Glutamatergic neuron (in vitro differentiated cells): ENCODE measurements around the gene TSPAN9. TPM values are rescaled to one million over a fixed set of nuclear protein-coding genes. Genes with fewer than 3 reads are reported as not detected.

ENCODE experiments used
- DNase-seq: peaks from one replicate; pipeline ENCODE4 v3.0.0; 2022
- H3K27ac Mint-ChIP-seq: one replicate; pipeline ENCODE4 v1.8.0; 2020; ENCODE audit warnings: mild to moderate bottlenecking, mixed read lengths, inconsistent platforms; ENCODE audit not compliant: unreplicated experiment
- H3K27me3 Mint-ChIP-seq: one replicate; pipeline ENCODE4 v1.8.0; 2020; ENCODE audit warnings: mild to moderate bottlenecking, moderate library complexity, mixed read lengths, inconsistent platforms; ENCODE audit not compliant: unreplicated experiment
- H3K36me3 Mint-ChIP-seq: one replicate; pipeline ENCODE4 v1.8.0; 2020; ENCODE audit warnings: mild to moderate bottlenecking, mixed read lengths, inconsistent platforms; ENCODE audit not compliant: unreplicated experiment
- H3K4me1 Mint-ChIP-seq: one replicate; pipeline ENCODE4 v1.8.0; 2020; ENCODE audit warnings: mild to moderate bottlenecking, low read depth, mixed read lengths, inconsistent platforms; ENCODE audit not compliant: unreplicated experiment
- H3K4me3 Mint-ChIP-seq: one replicate; pipeline ENCODE4 v1.8.0; 2020; ENCODE audit warnings: mild to moderate bottlenecking, mixed read lengths, inconsistent platforms; ENCODE audit not compliant: unreplicated experiment
- H3K9me3 Mint-ChIP-seq: one replicate; pipeline ENCODE4 v1.8.0; 2020; ENCODE audit warnings: mild to moderate bottlenecking, moderate library complexity, mixed read lengths, inconsistent platforms; ENCODE audit not compliant: unreplicated experiment
- CTCF ChIP-seq: fragments of 200-600 bp; sonication (generic); IDR thresholded peaks from one replicate; pipeline ENCODE4 v1.5.0; 2021; ENCODE audit not compliant: partially characterized antibody, unreplicated experiment
- total RNA-seq: library from RNA; stranded (reverse); fragmentation: NEBNext Ultra II Directional; extraction: Animal tissue kit (Norgen Biotek cat#: 25700); gene quantifications from one replicate; pipeline ENCODE4 v1.2.1, GENCODE V29; 2021; ENCODE audit not compliant: unreplicated experiment

TSPAN9 gene
- total RNA-seq, 1 donor from 2014 or later, result 142 TPM

GRCh38 chr12:3201339-3202051 is 124.3 kb downstream of the TSPAN9 start:
- Mint-ChIP-seq H3K9me3 (peaks cover 36% of the 10 kb centered on the region), H3K27ac (peak overlapping the region; percentile 26), H3K4me3 (peak overlapping the region; percentile 97), H3K27me3 (peaks cover 23% of the 10 kb centered on the region), H3K36me3 (peaks cover 5% of the 10 kb centered on the region), H3K4me1 (peaks cover 52% of the 10 kb centered on the region)
- TF ChIP-seq CTCF, result no peak
- no peak for DNase-seq

- peak overlapping the region; percentile 93 for H3K27ac Mint-ChIP-seq
- peaks cover 23% of the 10 kb centered on the region for H3K27me3 Mint-ChIP-seq
- H3K9me3 Mint-ChIP-seq, result peaks cover 32% of the 10 kb centered on the region
- no peak for TF ChIP-seq CTCF
- H3K4me1 Mint-ChIP-seq, result peaks cover 51% of the 10 kb centered on the region
- peak overlapping the region; percentile 97 for H3K4me3 Mint-ChIP-seq
- H3K36me3 Mint-ChIP-seq, result peaks cover 5% of the 10 kb centered on the region
- no peak for DNase-seq
Observed at GRCh38 chr12:3202096-3202495, 124.9 kb downstream of the TSPAN9 start.

GRCh38 chr12:3202734-3203446 is 125.7 kb downstream of the TSPAN9 start:
- peak; percentile 99 for TF ChIP-seq CTCF
- H3K27ac Mint-ChIP-seq, result peak overlapping the region; percentile 93
- H3K27me3 Mint-ChIP-seq, result peaks cover 24% of the 10 kb centered on the region
- peaks cover 5% of the 10 kb centered on the region for H3K36me3 Mint-ChIP-seq
- peak overlapping the region; percentile 97 for H3K4me3 Mint-ChIP-seq
- H3K4me1 Mint-ChIP-seq, result peaks cover 55% of the 10 kb centered on the region
- H3K9me3 Mint-ChIP-seq, result peaks cover 32% of the 10 kb centered on the region
- DNase-seq, result peak; percentile 89

DNA sequence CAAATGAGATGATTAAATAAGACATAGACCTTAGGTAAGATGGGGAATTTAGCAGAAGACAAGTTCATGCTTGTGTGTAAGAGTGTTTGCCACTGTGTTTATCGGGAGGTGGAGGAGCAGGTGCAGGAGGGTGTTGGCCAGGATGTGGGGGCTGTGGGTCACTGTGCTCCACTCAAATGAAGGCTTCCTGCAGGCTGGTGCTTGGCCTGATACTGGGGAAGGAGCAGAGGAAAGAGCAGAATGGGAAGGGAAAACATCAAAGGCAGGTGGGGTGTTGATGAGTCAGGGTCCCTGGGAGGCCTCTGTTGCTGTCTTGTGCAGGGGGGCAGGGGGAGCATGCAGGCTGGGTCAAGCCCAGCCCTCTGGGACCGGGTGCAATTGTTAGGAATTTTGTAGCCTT is 126.5 kb downstream of the TSPAN9 start:
- Mint-ChIP-seq H3K4me1 (peaks cover 58% of the 10 kb centered on the region), H3K36me3 (peaks cover 5% of the 10 kb centered on the region), H3K9me3 (peaks cover 34% of the 10 kb centered on the region), H3K4me3 (peak overlapping the region; percentile 97), H3K27ac (peak overlapping the region; percentile 93), H3K27me3 (peaks cover 25% of the 10 kb centered on the region)
- no peak for TF ChIP-seq CTCF
- no peak for DNase-seq

DNA sequence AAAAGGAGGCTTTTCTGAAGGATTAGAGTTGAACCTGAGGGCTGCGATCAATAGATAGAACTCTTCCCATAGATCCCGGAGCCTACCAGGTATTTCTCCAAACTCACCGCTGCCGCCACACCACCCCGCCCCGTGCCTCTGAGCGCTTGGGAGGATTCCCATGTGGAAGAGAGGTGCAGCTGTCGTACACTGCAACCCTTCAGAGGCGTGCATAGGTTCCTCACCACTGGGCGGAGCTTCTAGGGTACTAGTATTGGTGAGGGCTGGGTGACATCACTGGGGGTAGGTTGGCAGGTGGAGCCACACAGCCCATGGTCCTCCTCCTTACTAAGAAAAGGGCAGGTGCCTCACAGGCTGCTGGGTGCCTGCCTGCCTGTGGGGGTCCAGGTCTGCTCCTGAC is 127.0 kb downstream of the TSPAN9 start:
- H3K27me3 Mint-ChIP-seq, result peaks cover 25% of the 10 kb centered on the region
- peak overlapping the region; percentile 97 for H3K4me3 Mint-ChIP-seq
- H3K36me3 Mint-ChIP-seq, result peaks cover 5% of the 10 kb centered on the region
- DNase-seq, result no peak
- H3K27ac Mint-ChIP-seq, result peak overlapping the region; percentile 43
- TF ChIP-seq CTCF, result no peak
- H3K9me3 Mint-ChIP-seq, result peaks cover 33% of the 10 kb centered on the region
- H3K4me1 Mint-ChIP-seq, result peaks cover 55% of the 10 kb centered on the region
